H1 (cell line): ENCODE measurements around the gene TESMIN. TPM values are rescaled to one million over a fixed set of nuclear protein-coding genes. Genes with fewer than 3 reads are reported as not detected.

Experiments used
- CTCF ChIA-PET: fragments of 300-600 bp; sonication (Branson Sonifier 250); formaldehyde crosslinking; loops from one replicate; lab custom pipeline; 2021; ENCODE audit not compliant: partially characterized antibody; lab: Charles Lee
- POLR2A ChIA-PET: fragments of 300-600 bp; sonication (Branson Sonifier 250); formaldehyde crosslinking; loops from one replicate; lab custom pipeline; 2021; ENCODE audit warnings: inconsistent platforms; ENCODE audit not compliant: partially characterized antibody; lab: Charles Lee
- DNase-seq, 2 experiments: peaks; one replicate each; pipeline versions ENCODE4 v3.0.0 to v3.0.0-alpha.2; 2010 to 2022; ENCODE audit warnings: low spot score in 2 of 2, low read depth in 1 of 2, mixed read lengths in 1 of 2
- FAIRE-seq: peaks from 2 replicates; lab custom pipeline; 2011; peaks lifted over from hg19 to GRCh38; lab: Jason Lieb, UNC
- H2AFZ ChIP-seq: 2 replicates; pipeline ENCODE4 v1.8.1; 2012; ENCODE audit warnings: low read length, inconsistent platforms
- H2AK5ac ChIP-seq: 2 replicates; pipeline ENCODE4 v1.6.1; 2013; ENCODE audit warnings: low read depth, low read length
- H2BK120ac ChIP-seq: replicated peaks from 2 replicates; pipeline ENCODE3; 2013; ENCODE audit warnings: low read depth, low read length, inconsistent platforms
- H2BK12ac ChIP-seq: 2 replicates; pipeline ENCODE4 v1.6.1; 2013; ENCODE audit warnings: low read depth, low read length
- H2BK15ac ChIP-seq: 2 replicates; pipeline ENCODE4 v1.6.1; 2013; ENCODE audit warnings: low read length
- H2BK20ac ChIP-seq: 2 replicates; pipeline ENCODE4 v1.6.1; 2013; ENCODE audit warnings: low read length
- H2BK5ac ChIP-seq: 2 replicates; pipeline ENCODE4 v1.6.1; 2013; ENCODE audit warnings: low read depth, low read length
- H3K14ac ChIP-seq: 2 replicates; pipeline ENCODE4 v1.6.1; 2013; ENCODE audit warnings: inconsistent platforms; ENCODE audit not compliant: insufficient read length
- H3K18ac ChIP-seq: 2 replicates; pipeline ENCODE4 v1.6.1; 2013; ENCODE audit warnings: low read length; ENCODE audit errors: extremely low read depth
- H3K23ac ChIP-seq: 2 replicates; pipeline ENCODE4 v1.6.1; 2013; ENCODE audit warnings: inconsistent platforms; ENCODE audit not compliant: insufficient read length
- H3K23me2 ChIP-seq: 2 replicates; pipeline ENCODE4 v1.6.1; 2013; ENCODE audit warnings: low read depth, low read length
- H3K27ac ChIP-seq: 2 replicates; pipeline ENCODE4 v1.6.1; 2011; ENCODE audit warnings: low read depth, low read length, inconsistent platforms
- H3K27me3 ChIP-seq, 4 experiments: replicated peaks in 1 of 4; 1 replicate in 1 of 4; 2 replicates in 3 of 4; pipeline versions ENCODE4 v1.6.1 to v1.8.1; 2011 to 2013; ENCODE audit warnings: low read length in 3 of 4, mild to moderate bottlenecking in 3 of 4, inconsistent platforms in 2 of 4, mixed read lengths in 2 of 4, moderate library complexity in 1 of 4; ENCODE audit not compliant: control insufficient read depth in 3 of 4, insufficient read depth in 3 of 4; ENCODE audit errors: extremely low read depth in 1 of 4
- H3K36me3 ChIP-seq, 4 experiments: 2 replicates each; pipeline versions ENCODE4 v1.6.1 to v1.8.1; 2011 to 2013; ENCODE audit warnings: mild to moderate bottlenecking in 4 of 4, low read length in 3 of 4, moderate library complexity in 2 of 4, control low read depth in 1 of 4, inconsistent platforms in 1 of 4; ENCODE audit not compliant: insufficient read depth in 4 of 4, control insufficient read depth in 2 of 4
- H3K4ac ChIP-seq: replicated peaks from 2 replicates; pipeline ENCODE3; 2013; ENCODE audit warnings: low read length, low read depth, mixed read lengths, inconsistent platforms; ENCODE audit not compliant: insufficient read length
- H3K4me1 ChIP-seq, 4 experiments: replicated peaks in 1 of 4; 1 replicate in 1 of 4; 2 replicates in 3 of 4; pipeline versions ENCODE4 v1.6.1 to v1.8.1; 2011 to 2013; ENCODE audit warnings: low read length in 3 of 4, inconsistent platforms in 2 of 4, mixed read lengths in 1 of 4; ENCODE audit not compliant: insufficient read depth in 4 of 4, control insufficient read depth in 3 of 4
- H3K4me2 ChIP-seq, 2 experiments: 2 replicates each; pipeline versions ENCODE4 v1.6.1 to v1.8.1; 2011 to 2013; ENCODE audit warnings: low read depth in 2 of 2, low read length in 2 of 2, control low read depth in 1 of 2, inconsistent platforms in 1 of 2, mild to moderate bottlenecking in 1 of 2; ENCODE audit not compliant: insufficient read depth in 1 of 2
- H3K4me3 ChIP-seq, 4 experiments: fragments of 200-600, 300-600 bp in 1 of 4; sonication (generic), shearing (Covaris generic), sonication (Bioruptor Twin) in 1 of 4; 2 replicates each; pipeline versions ENCODE4 v1.5.1 to v1.8.1; 2011 to 2016; ENCODE audit warnings: low read length in 4 of 4, low read depth in 3 of 4, control low read depth in 2 of 4, inconsistent platforms in 2 of 4, mild to moderate bottlenecking in 2 of 4, mixed read lengths in 1 of 4, moderate library complexity in 1 of 4; ENCODE audit not compliant: insufficient read depth in 2 of 4; ENCODE audit errors: extremely low read depth in 1 of 4
- H3K56ac ChIP-seq: replicated peaks from 2 replicates; pipeline ENCODE3; 2013; ENCODE audit warnings: low read depth, mild to moderate bottlenecking, mixed read lengths, low read length, inconsistent platforms; ENCODE audit not compliant: insufficient read length
- H3K79me1 ChIP-seq: 2 replicates; pipeline ENCODE4 v1.6.1; 2013; ENCODE audit warnings: low read depth, low read length, control low read depth
- H3K79me2 ChIP-seq, 2 experiments: 2 replicates each; pipeline versions ENCODE4 v1.6.1 to v1.8.1; 2012 to 2013; ENCODE audit warnings: low read length in 2 of 2, mild to moderate bottlenecking in 2 of 2, inconsistent platforms in 1 of 2; ENCODE audit not compliant: insufficient read depth in 2 of 2, control insufficient read depth in 1 of 2
- H3K9ac ChIP-seq, 4 experiments: replicated peaks in 1 of 4; 1 replicate in 1 of 4; 2 replicates in 3 of 4; pipeline versions ENCODE4 v1.6.1 to v1.8.1; 2011 to 2013; ENCODE audit warnings: low read depth in 3 of 4, low read length in 3 of 4, control low read depth in 2 of 4, mild to moderate bottlenecking in 2 of 4, moderate library complexity in 2 of 4, inconsistent platforms in 1 of 4; ENCODE audit errors: extremely low read depth in 1 of 4
- H3K9me3 ChIP-seq, 2 experiments: 2 replicates each; pipeline versions ENCODE4 v1.6.1 to v1.8.1; 2012 to 2013; ENCODE audit warnings: mild to moderate bottlenecking in 2 of 2, moderate library complexity in 2 of 2, control low read depth in 1 of 2, inconsistent platforms in 1 of 2, low read depth in 1 of 2, low read length in 1 of 2, mixed read lengths in 1 of 2; ENCODE audit not compliant: insufficient read depth in 2 of 2
- H4K20me1 ChIP-seq, 2 experiments: replicated peaks in 1 of 2; 2 replicates each; pipeline versions ENCODE3 to v1.8.1; 2011 to 2013; ENCODE audit warnings: inconsistent platforms in 2 of 2, low read length in 2 of 2, mild to moderate bottlenecking in 1 of 2; ENCODE audit not compliant: insufficient read depth in 2 of 2, control insufficient read depth in 1 of 2
- H4K5ac ChIP-seq: 2 replicates; pipeline ENCODE4 v1.6.1; 2013; ENCODE audit warnings: low read length, low read depth, mixed read lengths, inconsistent platforms; ENCODE audit not compliant: insufficient read length
- H4K8ac ChIP-seq: 2 replicates; pipeline ENCODE4 v1.8.0; 2013; ENCODE audit warnings: mild to moderate bottlenecking, moderate library complexity, low read length, inconsistent platforms; ENCODE audit not compliant: insufficient read depth; ENCODE audit errors: extremely low read depth
- H4K91ac ChIP-seq: replicated peaks from 2 replicates; pipeline ENCODE3; 2013; ENCODE audit warnings: low read length, mixed read lengths, inconsistent platforms; ENCODE audit not compliant: insufficient read length
- BACH1 ChIP-seq: IDR thresholded peaks from 2 replicates; pipeline ENCODE4 v1.6.1; 2012; ENCODE audit warnings: low read length, improper control_type of control experiment
- BRCA1 ChIP-seq: IDR thresholded peaks from 2 replicates; pipeline ENCODE4 v1.6.1; 2012; ENCODE audit warnings: low read depth, low read length, improper control_type of control experiment
- CBX5 ChIP-seq: fragments of 300-800, 300-1000 bp; sonication (generic); IDR thresholded peaks from 2 replicates; pipeline ENCODE4 v1.7.1; 2016; ENCODE audit warnings: antibody characterized with exemption, low read length, low read depth
- CBX8 ChIP-seq: fragments of 300-800, 300-1000 bp; sonication (generic); IDR thresholded peaks from 2 replicates; pipeline ENCODE4 v1.7.1; 2016; ENCODE audit warnings: low read depth, low read length, borderline replicate concordance
- CHD2 ChIP-seq: IDR thresholded peaks from 2 replicates; pipeline ENCODE4 v1.6.1; 2012; ENCODE audit warnings: low read length, improper control_type of control experiment
- CTBP2 ChIP-seq: IDR thresholded peaks from 2 replicates; pipeline ENCODE4 v1.7.0; 2011; ENCODE audit warnings: borderline replicate concordance, mild to moderate bottlenecking, moderate library complexity, mixed read lengths, low read length; ENCODE audit not compliant: insufficient read depth, insufficient read length
- GABPA ChIP-seq: IDR thresholded peaks from 2 replicates; pipeline ENCODE4 v1.6.1; 2011; ENCODE audit warnings: mild to moderate bottlenecking, low read length, moderate library complexity, borderline replicate concordance; ENCODE audit not compliant: insufficient read depth
- MAX ChIP-seq: IDR thresholded peaks from 2 replicates; pipeline ENCODE4 v1.6.1; 2012; ENCODE audit warnings: inconsistent platforms
- NRF1 ChIP-seq: IDR thresholded peaks from 2 replicates; pipeline ENCODE4 v1.6.1; 2011; ENCODE audit warnings: mild to moderate bottlenecking, low read depth, low read length, improper control_type of control experiment
- POU5F1 ChIP-seq: IDR thresholded peaks from 2 replicates; pipeline ENCODE4 v1.6.1; 2011; ENCODE audit warnings: low read depth, mild to moderate bottlenecking, low read length, moderate library complexity
- SIX5 ChIP-seq: IDR thresholded peaks from 2 replicates; pipeline ENCODE4 v1.6.1; 2011; ENCODE audit warnings: mild to moderate bottlenecking, low read depth, low read length
- SP2 ChIP-seq: IDR thresholded peaks from 2 replicates; pipeline ENCODE4 v1.6.1; 2012; ENCODE audit warnings: mild to moderate bottlenecking, low read length, inconsistent platforms
- SRF ChIP-seq: IDR thresholded peaks from 2 replicates; pipeline ENCODE4 v1.6.1; 2011; ENCODE audit warnings: mild to moderate bottlenecking, low read depth, low read length, moderate library complexity
- WGBS, 2 experiments: shearing (Covaris generic) in 1 of 2; methylation state at CpG; one replicate each; pipeline versions ENCODE4 v1.1.6 to v1.1.7; 2013 to 2015; ENCODE audit warnings: low lambda C conversion rate in 2 of 2, mixed read lengths in 2 of 2, inconsistent platforms in 1 of 2, low coverage in 1 of 2, missing lambda C conversion rate in 1 of 2; ENCODE audit not compliant: insufficient replicate concordance in 2 of 2, insufficient coverage in 1 of 2, insufficient read length in 1 of 2; ENCODE audit errors: extremely low coverage in 1 of 2, missing lambda C conversion rate in 1 of 2; 5-methylcytosine and 5-hydroxymethylcytosine counted together
- polyA plus RNA-seq, 7 experiments: library from polyadenylated mRNA; depleted of rRNA in 3 of 7; stranded (reverse) in 5 of 7; unstranded in 2 of 7; fragments of >200 nt in 5 of 7; fragments of 200-250 nt in 2 of 7; gene quantifications; 1 replicate in 5 of 7; 2 replicates in 1 of 7; 4 replicates in 1 of 7; pipeline versions ENCODE4 v1.2.1 to v1.2.3, GENCODE V29; 2011 to 2013; ENCODE audit warnings: missing spikeins in 2 of 7, mixed read lengths in 2 of 7
- total RNA-seq: library from RNA; stranded (reverse); fragmentation: NEBNext Ultra II Directional; extraction: Animal tissue kit (Norgen Biotek cat#: 25700); gene quantifications from 2 replicates; pipeline ENCODE4 v1.2.1, GENCODE V29; 2021

Gene TESMIN
- total and polyA plus RNA-seq, 2 of the 8 experiments (the other 6 are each of a cell fraction or from before 2014, with no cell fraction given), result 22.6 to 61.1 TPM

- H3K27me3 ChIP-seq, result no peaks in the 10 kb centered on the region
- no peak overlapping the region for H2BK15ac ChIP-seq
- H3K9ac ChIP-seq, result no peak overlapping the region
- H3K4me2 ChIP-seq, result no peak overlapping the region; a peak in 1 of 4 replicates
- no peak overlapping the region for H4K5ac ChIP-seq
- peaks cover 14 to 43% (median 34%) of the 10 kb centered on the region in 4 experiments; a peak in 7 of 8 replicates for H3K36me3 ChIP-seq
- H2AFZ ChIP-seq, result no peak overlapping the region
- no peak overlapping the region for H2BK5ac ChIP-seq
- no peak overlapping the region for H3K18ac ChIP-seq
- no peaks in the 10 kb centered on the region for H3K9me3 ChIP-seq
- 90% methylated on average over 2 of the region's 2 CpGs; no CpG with 5 or more reads in 1 of the 2 experiments for WGBS, 2 experiments
- no peak overlapping the region for H3K14ac ChIP-seq
- ChIA-PET CTCF (interaction anchor here (1.3 to 1.9 kb wide), 5 partner anchors 11 to 375 kb away, joined by 3 to 4 read pairs (median 3); no protein-coding TSS in a partner anchor), POLR2A (interaction anchor here (0.8 to 3.8 kb wide), 7 partner anchors 10 to 156 kb away, joined by 3 to 32 read pairs (median 6); partner anchors contain the start of genes GAL, IGHMBP2 and MRPL21)
- H3K23ac ChIP-seq, result no peak overlapping the region
- no peak overlapping the region for H2BK20ac ChIP-seq
- DNase-seq (no peak), FAIRE-seq (no peak)
- no peak overlapping the region for H3K27ac ChIP-seq
- no peak for TF ChIP-seq MAX
- TF ChIP-seq BRCA1, result no peak
- no peak for TF ChIP-seq CBX8
- TF ChIP-seq SIX5, result no peak
- no peak for TF ChIP-seq CBX5
- no peak for TF ChIP-seq CTBP2
- TF ChIP-seq SRF, result no peak
- TF ChIP-seq CHD2, result no peak
- no peak for TF ChIP-seq NRF1
- TF ChIP-seq BACH1, result no peak
- no peak for TF ChIP-seq POU5F1
- TF ChIP-seq SP2, result no peak
- TF ChIP-seq GABPA, result no peak
- H2BK120ac ChIP-seq, result no peak overlapping the region
- H4K20me1 ChIP-seq, result peaks cover 0 to 2% of the 10 kb centered on the region in 2 experiments
- no peak overlapping the region for H3K56ac ChIP-seq
- H3K23me2 ChIP-seq, result peaks cover 8% of the 10 kb centered on the region
- peaks cover 0 to 10% (median 5%) of the 10 kb centered on the region in 4 experiments; a peak in 4 of 7 replicates for H3K4me1 ChIP-seq
- no peak overlapping the region for H4K91ac ChIP-seq
- H4K8ac ChIP-seq, result no peak overlapping the region
- no peak overlapping the region; a peak in 1 of 8 replicates for H3K4me3 ChIP-seq
- no peak overlapping the region for H2BK12ac ChIP-seq
- H3K4ac ChIP-seq, result no peak overlapping the region
- no peak overlapping the region for H2AK5ac ChIP-seq
- H3K79me1 ChIP-seq, result no peaks in the 10 kb centered on the region
- peaks cover 0 to 13% of the 10 kb centered on the region in 2 experiments; a peak in 2 of 4 replicates for H3K79me2 ChIP-seq
Observed at GRCh38 chr11:68748061-68748460, 3.3 kb downstream of the TESMIN start.
